GM12878 (cell line): ENCODE measurements around the gene PPP2R5A. TPM values are rescaled to one million over a fixed set of nuclear protein-coding genes. Genes with fewer than 3 reads are reported as not detected.

ENCODE experiments used
- ATAC-seq: fragments of 200-7000 bp; cut with Tn5 transposase; 3 replicates; pipeline ENCODE4 v1.9.1; 2020; ENCODE audit warnings: mild to moderate bottlenecking, moderate library complexity
- BruUV-seq: library from RNA; stranded (reverse); fragments of 400-500 nt; replicated peaks from 2 replicates; lab custom pipeline; 2021; lab: Mats Ljungman, UMichigan
- CTCF ChIA-PET: fragments of 300-600 bp; sonication (Branson Sonifier 250); formaldehyde crosslinking; extraction: SDS; loops from one replicate; lab custom pipeline; 2021; ENCODE audit warnings: inconsistent platforms; lab: Yijun Ruan, JAX
- POLR2A ChIA-PET: fragments of 350-600 bp; formaldehyde crosslinking; extraction: SDS; loops from one replicate; lab custom pipeline; 2021; ENCODE audit warnings: inconsistent platforms; lab: Charles Lee
- RAD21 ChIA-PET: fragments of 300-600 bp; sonication (Branson Sonifier 250); formaldehyde crosslinking; loops from one replicate; lab custom pipeline; 2023; ENCODE audit warnings: antibody characterized with exemption; ENCODE audit not compliant: unreplicated experiment; lab: Charles Lee
- SMC1A ChIA-PET: fragments of 300-600 bp; sonication (Branson Sonifier 250); formaldehyde crosslinking; loops from one replicate; lab custom pipeline; 2023; ENCODE audit not compliant: unreplicated experiment, uncharacterized antibody; lab: Charles Lee
- DNase-seq: peaks from one replicate; pipeline ENCODE4 v3.0.0-alpha.2; 2011; ENCODE audit warnings: low read depth, low spot score
- FAIRE-seq: peaks from 3 replicates; lab custom pipeline; 2011; peaks lifted over from hg19 to GRCh38; lab: Jason Lieb, UNC
- H2AFZ ChIP-seq: 2 replicates; pipeline ENCODE4 v1.6.0; 2011; ENCODE audit warnings: low read depth, low read length, control low read depth; ENCODE audit not compliant: control insufficient read depth
- H3K27ac ChIP-seq: 2 replicates; pipeline ENCODE4 v1.5.1; 2011; ENCODE audit warnings: control low read depth; ENCODE audit not compliant: control insufficient read depth, insufficient read depth
- H3K27me3 ChIP-seq, 2 experiments: replicated peaks in 1 of 2; 2 replicates each; pipeline versions ENCODE4 v1.6.0 to v1.6.1; 2011; ENCODE audit warnings: low read length in 1 of 2; ENCODE audit not compliant: control insufficient read depth in 2 of 2, insufficient read depth in 2 of 2
- H3K36me3 ChIP-seq, 2 experiments: 2 replicates each; pipeline ENCODE4 v1.5.1; 2011; ENCODE audit warnings: low read length in 1 of 2; ENCODE audit not compliant: control insufficient read depth in 2 of 2, insufficient read depth in 2 of 2
- H3K4me1 ChIP-seq: 2 replicates; pipeline ENCODE4 v1.6.1; 2011; ENCODE audit warnings: mild to moderate bottlenecking, low read length, moderate library complexity, mixed read lengths; ENCODE audit not compliant: control insufficient read depth, insufficient read depth
- H3K4me2 ChIP-seq: 2 replicates; pipeline ENCODE4 v1.6.0; 2011; ENCODE audit warnings: control low read depth; ENCODE audit not compliant: control insufficient read depth, insufficient read depth
- H3K4me3 ChIP-seq: fragments of 200-600 bp; sonication (generic); 2 replicates; pipeline ENCODE4 v1.5.1; 2016
- H3K79me2 ChIP-seq: 2 replicates; pipeline ENCODE4 v1.6.0; 2011; ENCODE audit warnings: low read length; ENCODE audit not compliant: control insufficient read depth, insufficient read depth
- H3K9ac ChIP-seq: 2 replicates; pipeline ENCODE4 v1.8.0; 2011; ENCODE audit warnings: low read length, control low read depth, mixed read lengths; ENCODE audit not compliant: control insufficient read depth, insufficient read depth
- H3K9me3 ChIP-seq: replicated peaks from 3 replicates; pipeline ENCODE4 v1.5.1; 2011; ENCODE audit warnings: mild to moderate bottlenecking, low read length; ENCODE audit not compliant: control insufficient read depth, insufficient read depth
- H4K20me1 ChIP-seq: 2 replicates; pipeline ENCODE4 v1.6.0; 2011; ENCODE audit not compliant: control insufficient read depth, insufficient read depth
- BCL11A ChIP-seq: IDR thresholded peaks from 2 replicates; pipeline ENCODE4 v1.6.1; 2011; ENCODE audit warnings: low read depth, low read length
- CHD2 ChIP-seq: IDR thresholded peaks from 2 replicates; pipeline ENCODE4 v1.6.1; 2011; ENCODE audit warnings: low read depth, low read length, improper control_type of control experiment, borderline replicate concordance
- E2F4 ChIP-seq: IDR thresholded peaks from 2 replicates; pipeline ENCODE4 v1.6.1; 2012; ENCODE audit warnings: low read depth, low read length, improper control_type of control experiment
- JUND ChIP-seq: IDR thresholded peaks from 2 replicates; pipeline ENCODE4 v1.6.1; 2012; ENCODE audit warnings: low read depth, mild to moderate bottlenecking, low read length, improper control_type of control experiment, moderate library complexity
- KDM1A ChIP-seq: fragments of 200-600 bp; sonication (generic); IDR thresholded peaks from 2 replicates; pipeline ENCODE4 v1.6.1; 2016; ENCODE audit warnings: borderline replicate concordance
- KLF5 ChIP-seq: fragments of 450-650 bp; IDR thresholded peaks from 2 replicates; pipeline ENCODE4 v1.6.1; 2014; ENCODE audit warnings: mild to moderate bottlenecking; ENCODE audit not compliant: partially characterized antibody
- NBN ChIP-seq: fragments of 450-650 bp; IDR thresholded peaks from 2 replicates; pipeline ENCODE4 v1.6.1; 2016
- NKRF ChIP-seq: fragments of 450-650 bp; conservative IDR thresholded peaks from 2 replicates; pipeline ENCODE4 v1.6.1; 2017; ENCODE audit warnings: mild to moderate bottlenecking, moderate library complexity
- NR2C1 ChIP-seq: fragments of 450-650 bp; IDR thresholded peaks from 2 replicates; pipeline ENCODE4 v1.6.1; 2017; ENCODE audit warnings: antibody characterized with exemption, mild to moderate bottlenecking, moderate library complexity
- PBX3 ChIP-seq: IDR thresholded peaks from 2 replicates; pipeline ENCODE4 v1.6.1; 2011; ENCODE audit warnings: mild to moderate bottlenecking, low read depth, low read length, moderate library complexity; ENCODE audit not compliant: insufficient replicate concordance
- SUZ12 ChIP-seq: fragments of 200-600 bp; sonication (generic); IDR thresholded peaks from one replicate; pipeline ENCODE4 v1.6.1; 2018; ENCODE audit warnings: antibody characterized with exemption, mild to moderate bottlenecking; ENCODE audit not compliant: unreplicated experiment
- ZNF24 ChIP-seq: fragments of 450-650 bp; IDR thresholded peaks from 2 replicates; pipeline ENCODE4 v1.6.1; 2017; ENCODE audit warnings: antibody characterized with exemption, mild to moderate bottlenecking
- WGBS: methylation state at CpG from one replicate; pipeline ENCODE4 v1.1.6; 2016; ENCODE audit warnings: low lambda C conversion rate; ENCODE audit not compliant: insufficient replicate concordance, insufficient coverage; ENCODE audit errors: missing lambda C conversion rate; 5-methylcytosine and 5-hydroxymethylcytosine counted together
- in situ Hi-C: fragments of 300-500 bp; cut with MboI; formaldehyde crosslinking; loops from 9 replicates; pipeline ENCODE4 v1.14.3; 2018; ENCODE audit warnings: mixed read lengths
- intact Hi-C: fragments of 100-400 bp; cut with micrococcal nuclease; formaldehyde crosslinking; loops from one replicate; pipeline ENCODE4 v1.14.2; 2022; ENCODE audit not compliant: unreplicated experiment
- polyA plus RNA-seq, 11 experiments: library from polyadenylated mRNA; depleted of rRNA in 4 of 11; unstranded in 6 of 11; stranded (reverse) in 5 of 11; fragments of >200 nt; fragmentation: Nextera tagmentation in 4 of 11; fragmentation: Illumina TruSeq in 1 of 11; extraction: Ambion mirVana in 4 of 11; extraction: Trizol in 1 of 11; gene quantifications; 1 replicate in 1 of 11; 2 replicates in 10 of 11; pipeline versions ENCODE4 v1.2.1 to v1.2.3, GENCODE V29; 2011 to 2016; ENCODE audit warnings: inconsistent platforms in 2 of 11, missing spikeins in 2 of 11, low read depth in 1 of 11
- total RNA-seq, 4 experiments: library from RNA; depleted of rRNA in 3 of 4; stranded (reverse); fragments of >200 nt in 3 of 4; fragmentation: Illumina TruSeq in 1 of 4; extraction: Trizol in 1 of 4; gene quantifications; 2 replicates each; pipeline versions ENCODE4 v1.2.1 to v1.2.3, GENCODE V29; 2013 to 2021

PPP2R5A gene
- total and polyA plus RNA-seq, 10 of the 15 experiments (the other 5 are each of a cell fraction or from before 2014, with no cell fraction given) = 15.4 to 40.6 (median 32.5) TPM

- BruUV-seq = no TSS peak
- CTCF ChIA-PET = interaction anchor here (1.2 to 3.3 kb wide), 2 partner anchors 184 to 186 kb away, joined by 3 to 16 read pairs; no protein-coding TSS in a partner anchor
- 67% methylated on average over 2 of the region's 2 CpGs for WGBS
- FAIRE-seq = no peak
- ATAC-seq = no peak
- Histone ChIP-seq H3K4me3 (no peak overlapping the region), H4K20me1 (no peaks in the 10 kb centered on the region), H3K9me3 (no peaks in the 10 kb centered on the region), H3K4me2 (no peak overlapping the region), H3K36me3 (no peaks in the 10 kb centered on the region), H2AFZ (no peak overlapping the region), H3K27me3 (no peaks in the 10 kb centered on the region; a peak in 1 of 4 replicates), H3K9ac (no peak overlapping the region), H3K79me2 (no peaks in the 10 kb centered on the region), H3K4me1 (no peaks in the 10 kb centered on the region), H3K27ac (no peak overlapping the region)
- TF ChIP-seq SUZ12 = no peak
- no peak for TF ChIP-seq CHD2
- TF ChIP-seq NBN = no peak
- no peak for TF ChIP-seq BCL11A
- no peak for TF ChIP-seq JUND
- SMC1A ChIA-PET = interaction anchor here (1.6 to 2.0 kb wide), 2 partner anchors 13 to 15 kb away, joined by 5 to 7 read pairs; partner anchors contain the start of gene PPP2R5A
- RAD21 ChIA-PET = interaction anchor here (1.3 kb wide), 1 partner anchor 185 kb away, joined by 3 read pairs; no protein-coding TSS in a partner anchor
- intact Hi-C loops (no loop called here), in situ Hi-C loops (no loop called here)
- no peak for DNase-seq
- POLR2A ChIA-PET = interaction anchor here (0.6 to 1.3 kb wide), 2 partner anchors 36 to 61 kb away, joined by 3 to 5 read pairs; no protein-coding TSS in a partner anchor
Observed at GRCh38 chr1:212271234-212271633, 14.0 kb upstream of the PPP2R5A start.

- H3K9me3 ChIP-seq = no peaks in the 10 kb centered on the region
- TF ChIP-seq KLF5 (no peak), NKRF (no peak), KDM1A (no peak), PBX3 (no peak), E2F4 (no peak), ZNF24 (no peak), NR2C1 (no peak)
- no peak overlapping the region for H2AFZ ChIP-seq
- no peak overlapping the region for H3K4me3 ChIP-seq
- WGBS = 64% methylated on average over 3 of the region's 3 CpGs
- no peaks in the 10 kb centered on the region for H3K36me3 ChIP-seq
- SMC1A ChIA-PET = interaction anchor here (1.0 kb wide), 1 partner anchor 184 kb away, joined by 3 read pairs; no protein-coding TSS in a partner anchor
- H3K27me3 ChIP-seq = no peaks in the 10 kb centered on the region; a peak in 1 of 4 replicates
- in situ Hi-C loops = no loop called here
- BruUV-seq = no TSS peak
- H3K79me2 ChIP-seq = no peaks in the 10 kb centered on the region
- DNase-seq = no peak
- RAD21 ChIA-PET = interaction anchor here (1.4 kb wide), 1 partner anchor 184 kb away, joined by 3 read pairs; no protein-coding TSS in a partner anchor
- no peak overlapping the region for H3K9ac ChIP-seq
- CTCF ChIA-PET = interaction anchor here (1.2 kb wide), 1 partner anchor 186 kb away, joined by 3 read pairs; no protein-coding TSS in a partner anchor
- no peaks in the 10 kb centered on the region for H4K20me1 ChIP-seq
- no peaks in the 10 kb centered on the region for H3K4me1 ChIP-seq
- no peak for FAIRE-seq
- POLR2A ChIA-PET = interaction anchor here (1.3 kb wide), 1 partner anchor 62 kb away, joined by 3 read pairs; no protein-coding TSS in a partner anchor
- no peak overlapping the region for H3K4me2 ChIP-seq
- intact Hi-C loops = no loop called here
- no peak for ATAC-seq
- no peak overlapping the region for H3K27ac ChIP-seq
Observed at GRCh38 chr1:212271823-212272485, 13.3 kb upstream of the PPP2R5A start.
